ENCODE results near the gene GAB3.
"Not testable (repeated sequence)": the region's sequence is repeated elsewhere in the genome, so short reads cannot be mapped to it uniquely, and the experiment has no call there.

The GAB3 gene

GRCh38 chrX:154724993-154725756, 25.7 kb downstream of the GAB3 start:
- DNase-seq (ENCODE audit: low spot score), result no peak

- DNase-seq (ENCODE audit: low spot score), result no peak
Observed at GRCh38 chrX:154721155-154721554, 29.7 kb downstream of the GAB3 start.

- DNase-seq (ENCODE audit: low spot score), result no peak
Observed at GRCh38 chrX:154720067-154720466, 30.8 kb downstream of the GAB3 start.

DNA sequence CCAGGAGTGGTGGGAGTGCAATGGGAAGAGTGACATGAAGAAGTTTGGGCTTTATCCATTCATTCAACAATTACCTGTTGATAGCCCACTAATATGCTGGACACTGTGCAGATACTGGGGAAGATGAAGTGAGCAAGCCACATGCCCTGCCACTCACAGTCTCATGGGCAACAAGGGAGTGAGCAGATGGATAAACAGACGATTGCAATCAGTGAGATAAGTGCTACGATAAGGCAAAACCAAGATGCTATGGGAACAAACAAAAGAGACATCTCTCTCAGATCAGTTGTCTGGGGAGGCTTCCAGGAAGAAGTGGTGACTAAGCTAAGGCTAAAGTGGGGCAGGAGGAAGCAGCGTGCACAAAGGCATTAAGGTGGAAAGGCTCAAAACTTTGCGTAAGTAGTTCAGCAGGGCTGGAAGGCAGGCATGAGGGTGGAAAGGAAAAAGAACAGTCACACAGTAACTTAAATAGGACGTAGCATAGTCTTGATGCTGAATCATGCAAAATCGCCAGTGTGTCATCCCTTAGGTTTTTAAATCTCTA, 31.7 kb downstream of the GAB3 start:
- no peak for DNase-seq (ENCODE audit: low spot score)

GRCh38 chrX:154718616-154719015, 32.3 kb downstream of the GAB3 start:
- DNase-seq (ENCODE audit: low spot score), result no peak

- DNase-seq (ENCODE audit: low spot score), result peak; percentile 6
Observed at GRCh38 chrX:154717824-154718223, 33.1 kb downstream of the GAB3 start.

GRCh38 chrX:154715825-154716224, 35.1 kb downstream of the GAB3 start:
- no peak for DNase-seq (ENCODE audit: low spot score)

- DNase-seq (ENCODE audit: low spot score), result peak; percentile 26
Observed at GRCh38 chrX:154714925-154715324, 36.0 kb downstream of the GAB3 start.

DNA sequence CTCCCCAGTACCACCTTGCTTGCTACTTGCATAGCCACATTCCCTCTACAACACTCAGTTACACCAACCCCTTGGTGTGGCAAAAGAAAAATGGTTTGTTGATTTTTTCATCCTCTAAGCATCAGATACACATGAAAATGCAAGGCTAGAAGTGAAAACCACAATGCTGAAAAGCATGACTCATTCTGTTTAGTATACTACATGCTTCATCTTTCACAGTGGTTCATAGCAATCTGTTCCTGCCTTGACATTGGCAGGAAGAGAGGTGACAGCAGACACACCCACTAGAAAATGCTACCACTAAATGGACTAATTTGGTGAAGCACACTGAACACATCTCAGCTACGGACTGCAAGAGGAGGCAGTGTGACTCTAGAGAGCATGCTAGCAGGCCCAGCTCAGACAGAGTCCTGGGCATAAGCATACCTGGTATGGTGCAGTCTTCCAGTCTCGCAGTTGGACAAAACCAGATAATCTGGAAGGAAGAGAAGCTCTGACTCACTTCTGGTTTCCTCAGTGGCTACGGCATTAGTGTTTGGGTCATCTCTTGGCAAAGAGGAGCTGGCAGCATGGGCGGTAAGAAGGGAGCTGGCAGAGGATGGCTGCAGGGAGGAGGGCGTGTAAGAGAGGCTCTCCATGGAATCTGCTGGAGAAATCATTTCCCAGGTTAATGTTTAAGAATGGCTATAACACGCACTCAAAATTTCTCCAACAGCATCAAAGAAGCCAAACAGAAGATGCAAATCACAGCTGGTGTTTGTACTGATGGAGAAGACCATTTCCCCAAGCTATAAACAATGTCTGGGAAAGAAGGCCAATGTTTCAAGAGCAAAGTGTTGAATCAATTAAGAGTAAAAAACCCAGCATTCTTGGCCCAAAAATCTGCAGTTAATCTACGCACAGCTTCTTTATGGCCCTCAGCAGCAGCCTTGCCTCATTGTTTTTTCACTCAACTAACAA, 37.8 kb downstream of the GAB3 start:
- DNase-seq (ENCODE audit: low spot score), result no peak

DNA sequence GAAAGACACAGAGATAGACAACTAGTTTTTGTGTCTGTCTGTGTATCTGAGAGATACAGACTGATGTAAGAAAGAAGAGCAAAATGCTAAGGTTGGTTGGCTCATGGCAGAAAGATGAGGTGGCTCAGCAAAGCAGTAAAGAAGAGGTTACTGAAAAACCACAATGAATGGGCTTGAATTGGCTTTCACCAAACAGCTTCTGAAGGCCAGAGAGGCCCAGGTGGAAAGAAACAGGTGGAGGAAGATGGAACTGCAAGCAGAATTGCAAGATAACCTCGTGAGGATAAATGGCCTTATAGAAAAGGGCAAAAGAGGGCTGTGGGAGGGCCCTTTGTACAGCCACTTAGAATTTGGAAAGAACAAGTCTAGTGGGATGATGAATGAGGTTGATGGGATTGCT, 39.6 kb downstream of the GAB3 start:
- no peak for DNase-seq (ENCODE audit: low spot score)

DNA sequence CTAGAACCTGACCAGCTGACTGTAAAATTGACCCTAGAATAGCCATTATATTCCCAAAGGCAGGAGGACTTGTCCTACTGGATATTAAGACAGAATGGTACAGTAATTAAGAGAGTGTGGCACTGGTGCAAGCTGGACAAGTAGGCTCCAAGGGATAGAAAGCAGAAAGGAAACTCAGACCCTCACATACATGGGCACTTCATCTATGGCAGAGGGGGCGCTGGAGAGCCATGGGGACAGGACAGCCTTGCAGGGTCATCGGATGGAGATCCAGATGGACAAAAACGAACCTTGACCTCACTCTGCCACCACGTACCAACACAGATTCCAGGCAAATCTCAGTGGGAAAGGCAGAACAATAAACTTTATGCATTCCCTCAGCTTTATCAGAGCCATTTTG, 40.6 kb downstream of the GAB3 start:
- DNase-seq (ENCODE audit: low spot score), result no peak

DNA sequence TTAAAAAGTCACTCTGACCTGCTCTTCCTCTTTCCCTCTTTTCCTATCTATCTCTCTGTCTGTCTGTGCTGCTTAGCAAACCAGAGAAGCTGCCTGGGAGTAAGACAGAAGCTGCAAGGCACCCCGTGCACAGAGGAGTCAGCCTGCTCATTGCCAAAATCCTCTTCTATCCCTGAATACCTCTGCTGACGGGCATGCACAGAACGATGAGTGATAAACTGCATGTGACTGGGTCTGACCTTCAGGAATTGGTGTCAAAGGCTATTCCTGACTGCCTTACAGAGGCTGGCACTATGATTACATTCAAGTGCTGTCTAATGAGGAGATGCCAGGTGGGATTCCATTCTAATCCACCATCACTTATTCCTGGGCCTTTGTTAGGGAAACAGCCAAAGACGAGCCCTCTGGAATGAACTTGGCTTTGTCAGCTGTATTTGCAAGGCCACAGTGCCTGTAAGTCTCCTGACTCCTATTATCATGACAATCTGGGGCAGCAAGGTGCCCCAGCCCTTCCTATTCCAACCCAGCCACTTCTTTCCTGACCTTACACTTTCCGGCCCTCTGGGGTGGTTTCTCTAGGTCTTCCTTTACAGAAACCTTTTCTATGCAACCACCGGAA, 52.1 kb downstream of the GAB3 start:
- no peak for DNase-seq (ENCODE audit: low spot score)

GRCh38 chrX:154696676-154697045, 54.2 kb downstream of the GAB3 start:
- no peak for DNase-seq (ENCODE audit: low spot score)

GRCh38 chrX:154695911-154696675, 54.8 kb downstream of the GAB3 start:
- DNase-seq (ENCODE audit: low spot score), result no peak

- no peak for DNase-seq (ENCODE audit: low spot score)
Observed at GRCh38 chrX:154693394-154693793, 57.5 kb downstream of the GAB3 start.

DNA sequence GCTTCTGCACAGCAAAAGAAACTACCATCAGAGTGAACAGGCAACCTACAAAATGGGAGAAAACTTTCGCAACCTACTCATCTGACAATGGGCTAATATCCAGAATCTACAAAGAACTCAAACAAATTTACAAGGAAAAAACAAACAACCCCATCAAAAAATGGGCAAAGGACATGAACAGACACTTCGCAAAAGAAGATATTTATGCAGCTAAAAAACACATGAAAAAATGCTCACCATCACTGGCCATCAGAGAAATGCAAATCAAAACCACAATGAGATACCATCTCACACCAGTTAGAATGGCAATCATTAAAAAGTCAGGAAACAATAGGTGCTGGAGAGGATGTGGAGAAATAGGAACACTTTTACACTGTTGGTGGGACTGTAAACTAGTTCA, 60.4 kb downstream of the GAB3 start:
- DNase-seq (ENCODE audit: low spot score), result not testable (repeated sequence)

GRCh38 chrX:154672084-154672483, 78.8 kb downstream of the GAB3 start:
- DNase-seq (ENCODE audit: low spot score), result not testable (repeated sequence)

DNA sequence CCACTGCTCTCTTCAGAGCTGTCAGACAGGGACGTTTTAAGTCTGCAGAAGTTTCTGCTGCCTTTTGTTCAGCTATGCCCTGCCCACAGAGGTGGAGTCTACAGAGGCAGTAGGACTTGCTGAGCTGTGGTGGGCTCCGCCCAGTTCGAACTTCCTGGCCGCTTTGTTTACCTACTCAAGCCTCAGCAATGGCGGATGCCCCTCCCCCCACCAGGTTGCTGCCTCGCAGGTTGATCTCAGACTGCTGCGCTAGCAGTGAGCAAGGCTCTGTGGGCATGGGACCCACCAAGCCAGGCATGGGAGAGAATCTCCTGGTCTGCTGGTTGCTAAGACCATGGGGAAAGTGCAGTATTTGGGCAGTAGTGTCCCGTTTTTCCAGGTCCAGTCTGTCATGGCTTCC, 80.0 kb downstream of the GAB3 start:
- DNase-seq (ENCODE audit: low spot score), result not testable (repeated sequence)

DNA sequence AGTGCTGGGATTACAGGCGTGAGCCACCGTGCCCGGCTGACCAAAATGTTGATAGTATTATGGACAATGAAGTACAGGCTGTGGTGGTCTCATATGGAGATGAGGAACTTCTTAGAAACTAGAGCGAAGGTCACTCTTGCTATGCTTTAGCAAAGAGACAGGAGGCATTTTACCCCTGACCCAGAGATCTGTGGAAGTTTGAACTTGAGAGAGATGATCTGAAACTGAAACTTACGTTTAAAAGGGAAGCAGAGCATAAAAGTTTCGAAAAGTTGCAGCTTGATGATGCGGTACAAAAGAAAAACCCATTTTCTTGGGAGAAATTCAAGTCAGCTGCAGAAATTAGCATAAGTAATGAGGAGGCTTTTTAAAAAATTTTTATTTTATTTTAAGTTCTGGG, 89.0 kb downstream of the GAB3 start:
- no peak for DNase-seq (ENCODE audit: low spot score)

- DNase-seq (ENCODE audit: low spot score), result no peak
Observed at GRCh38 chrX:154661170-154661569, 89.7 kb downstream of the GAB3 start.

GRCh38 chrX:154660541-154660940, 90.3 kb downstream of the GAB3 start:
- DNase-seq (ENCODE audit: low spot score), result no peak

- DNase-seq (ENCODE audit: low spot score), result no peak
Observed at GRCh38 chrX:154658957-154659356, 91.9 kb downstream of the GAB3 start.

Measured in HuH-7 (cell line).